Cardiac muscle cell (in vitro differentiated cells and primary cell): Measurements from ENCODE around the gene KLHL5. TPM values are rescaled to one million over a fixed set of nuclear protein-coding genes. Genes with fewer than 3 reads are reported as not detected.

Experiments
- DNase-seq, 2 donors: peaks; one replicate each; pipeline versions ENCODE4 v3.0.0 to v3.0.0-alpha.2; 2010 to 2017; ENCODE audit warnings: low read depth in 1 of 2, low spot score in 1 of 2
- H3K27ac ChIP-seq: fragments of 200-600 bp; sonication (generic); 2 replicates; pipeline ENCODE4 v1.5.1; 2016
- H3K27me3 ChIP-seq: fragments of 200-600 bp; sonication (generic); 2 replicates; pipeline ENCODE4 v1.6.0; 2016; ENCODE audit warnings: control low read depth
- H3K36me3 ChIP-seq: fragments of 200-600 bp; sonication (generic); 2 replicates; pipeline ENCODE4 v1.5.1; 2016; ENCODE audit warnings: control low read depth
- H3K4me1 ChIP-seq: fragments of 200-600 bp; sonication (generic); 2 replicates; pipeline ENCODE4 v1.8.1; 2017; ENCODE audit warnings: low read depth, mild to moderate bottlenecking, mixed run types
- H3K4me3 ChIP-seq: fragments of 200-600 bp; sonication (generic); 2 replicates; pipeline ENCODE4 v1.5.1; 2016; ENCODE audit warnings: mild to moderate bottlenecking
- H3K9me3 ChIP-seq: fragments of 200-600 bp; sonication (generic); 2 replicates; pipeline ENCODE4 v1.5.1; 2017; ENCODE audit warnings: low read depth, mild to moderate bottlenecking, control low read depth
- polyA plus RNA-seq: library from polyadenylated mRNA; unstranded; fragments of >200 nt; fragmentation: Nextera tagmentation; extraction: Ambion mirVana; gene quantifications from 2 replicates; pipeline ENCODE4 v1.2.1, GENCODE V29; 2016
- total RNA-seq: library from RNA; depleted of rRNA; stranded (reverse); fragments of >200 nt; gene quantifications from 2 replicates; pipeline ENCODE4 v1.2.3, GENCODE V29; 2016
- TF ChIP-seq, protein P1 (sequence below): IDR thresholded peaks from 2 replicates; pipeline ENCODE4 v1.5.1; 2012; ENCODE audit warnings: low read depth, mild to moderate bottlenecking, low read length

The KLHL5 gene
- total and polyA plus RNA-seq, 2 experiments from 2014 or later = 20.7 to 27.7 TPM

DNA sequence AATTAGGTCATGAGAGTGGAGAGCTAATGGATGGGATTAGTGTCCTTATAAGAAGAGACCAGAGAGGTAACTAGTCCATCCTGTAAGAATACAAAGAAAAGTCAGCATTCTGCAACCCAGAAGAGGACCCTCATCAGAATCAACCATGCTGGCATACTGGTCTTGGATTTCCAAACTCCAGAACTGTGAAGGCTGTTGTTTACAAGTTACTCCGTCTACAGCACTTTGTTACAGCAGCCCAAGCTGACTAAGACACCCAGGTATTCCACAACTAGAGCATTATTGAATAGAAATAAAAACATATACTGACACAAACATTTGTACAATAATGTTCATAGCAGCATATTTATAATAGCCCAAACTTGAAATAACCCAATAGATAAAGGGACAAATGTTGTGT lies 39.0 kb upstream of the KLHL5 start:
- no peak overlapping the region for H3K27ac ChIP-seq
- TF ChIP-seq, protein P1, sequence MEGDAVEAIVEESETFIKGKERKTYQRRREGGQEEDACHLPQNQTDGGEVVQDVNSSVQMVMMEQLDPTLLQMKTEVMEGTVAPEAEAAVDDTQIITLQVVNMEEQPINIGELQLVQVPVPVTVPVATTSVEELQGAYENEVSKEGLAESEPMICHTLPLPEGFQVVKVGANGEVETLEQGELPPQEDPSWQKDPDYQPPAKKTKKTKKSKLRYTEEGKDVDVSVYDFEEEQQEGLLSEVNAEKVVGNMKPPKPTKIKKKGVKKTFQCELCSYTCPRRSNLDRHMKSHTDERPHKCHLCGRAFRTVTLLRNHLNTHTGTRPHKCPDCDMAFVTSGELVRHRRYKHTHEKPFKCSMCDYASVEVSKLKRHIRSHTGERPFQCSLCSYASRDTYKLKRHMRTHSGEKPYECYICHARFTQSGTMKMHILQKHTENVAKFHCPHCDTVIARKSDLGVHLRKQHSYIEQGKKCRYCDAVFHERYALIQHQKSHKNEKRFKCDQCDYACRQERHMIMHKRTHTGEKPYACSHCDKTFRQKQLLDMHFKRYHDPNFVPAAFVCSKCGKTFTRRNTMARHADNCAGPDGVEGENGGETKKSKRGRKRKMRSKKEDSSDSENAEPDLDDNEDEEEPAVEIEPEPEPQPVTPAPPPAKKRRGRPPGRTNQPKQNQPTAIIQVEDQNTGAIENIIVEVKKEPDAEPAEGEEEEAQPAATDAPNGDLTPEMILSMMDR = no peak
- DNase-seq = no peak
- H3K36me3 ChIP-seq = no peaks in the 10 kb centered on the region
- H3K4me1 ChIP-seq = no peaks in the 10 kb centered on the region
- H3K27me3 ChIP-seq = no peaks in the 10 kb centered on the region
- H3K9me3 ChIP-seq = no peaks in the 10 kb centered on the region
- H3K4me3 ChIP-seq = no peak overlapping the region

DNA sequence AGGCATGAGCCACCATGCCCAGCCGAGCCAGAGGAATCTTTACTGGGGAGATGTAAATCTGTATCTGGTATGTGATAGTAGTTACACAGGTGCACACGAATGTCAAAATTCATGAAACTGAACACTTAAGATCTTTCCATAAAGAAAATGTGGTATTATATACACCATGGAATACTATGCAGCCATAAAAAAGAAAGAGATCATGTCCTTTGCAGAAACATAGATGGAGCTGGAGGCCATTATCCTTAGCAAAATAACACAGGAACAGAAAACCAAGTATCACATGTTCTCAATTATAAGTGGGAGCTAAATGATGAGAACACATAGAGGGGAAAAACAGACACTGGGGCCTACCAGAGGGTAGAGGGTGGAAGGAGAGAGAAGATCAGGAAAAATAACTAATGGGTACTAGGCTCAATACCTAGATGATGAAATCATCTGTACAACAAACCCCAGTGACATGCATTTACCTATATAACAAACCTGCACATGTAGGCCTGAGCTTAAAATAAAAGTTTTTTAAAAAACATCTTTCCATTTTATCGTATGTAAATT lies 37.6 kb upstream of the KLHL5 start:
- DNase-seq = no peak
- Histone ChIP-seq H3K4me3 (no peak overlapping the region), H3K4me1 (no peaks in the 10 kb centered on the region), H3K27ac (no peak overlapping the region), H3K9me3 (no peaks in the 10 kb centered on the region), H3K27me3 (no peaks in the 10 kb centered on the region), H3K36me3 (no peaks in the 10 kb centered on the region)
- TF ChIP-seq, protein P1 = no peak

DNA sequence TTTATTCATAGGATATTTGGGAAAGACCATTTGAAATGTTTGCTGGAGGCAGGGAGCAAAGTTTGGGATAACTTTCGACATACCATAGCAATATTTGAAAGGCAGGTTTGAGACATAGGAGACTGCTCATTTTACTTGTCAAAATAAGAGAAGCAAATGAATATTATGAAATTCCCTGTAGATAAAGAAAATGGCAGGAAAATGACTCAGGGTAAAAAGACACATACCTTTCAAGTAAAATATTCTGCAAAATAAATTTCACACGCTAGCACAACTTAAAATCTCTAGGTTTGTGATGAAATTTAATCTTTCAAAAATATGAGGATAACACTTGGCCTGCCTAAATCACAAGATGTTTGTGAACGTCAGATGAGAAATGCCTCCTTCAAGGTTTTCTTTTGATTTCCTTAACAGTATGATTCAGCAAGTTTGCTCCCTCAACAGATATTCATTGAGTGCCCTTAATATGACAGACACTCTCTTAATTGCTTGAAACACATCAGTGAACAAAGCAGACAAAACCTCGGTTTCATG lies 36.4 kb upstream of the KLHL5 start:
- no peaks in the 10 kb centered on the region for H3K4me1 ChIP-seq
- no peaks in the 10 kb centered on the region for H3K36me3 ChIP-seq
- peak in 1 of 2 donors; percentile 68 for DNase-seq
- no peaks in the 10 kb centered on the region for H3K9me3 ChIP-seq
- TF ChIP-seq, protein P1 = no peak
- H3K27ac ChIP-seq = no peak overlapping the region
- no peaks in the 10 kb centered on the region for H3K27me3 ChIP-seq
- no peak overlapping the region for H3K4me3 ChIP-seq

DNA sequence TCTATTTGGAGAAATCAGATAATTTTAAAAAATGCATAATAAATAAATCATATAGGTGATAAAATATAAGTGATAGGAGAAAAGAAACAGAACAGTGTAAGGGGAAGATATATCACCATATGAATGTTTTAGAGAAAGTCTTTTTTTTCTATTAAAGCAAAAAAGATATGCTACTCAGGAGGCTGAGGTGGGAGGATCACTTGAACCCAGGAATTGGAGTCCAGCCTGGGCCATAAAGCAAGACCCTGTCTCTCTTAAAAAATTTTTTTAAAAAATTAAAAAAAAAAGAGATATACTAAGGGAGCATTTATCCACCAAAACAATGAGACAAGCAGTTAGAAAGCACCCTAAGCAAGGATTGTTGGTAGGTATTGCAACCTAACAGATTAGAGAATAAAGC lies 35.9 kb upstream of the KLHL5 start:
- Histone ChIP-seq H3K27ac (no peak overlapping the region), H3K4me1 (no peaks in the 10 kb centered on the region), H3K36me3 (no peaks in the 10 kb centered on the region), H3K9me3 (no peaks in the 10 kb centered on the region), H3K27me3 (no peaks in the 10 kb centered on the region), H3K4me3 (no peak overlapping the region)
- TF ChIP-seq, protein P1 = no peak
- DNase-seq = no peak

DNA sequence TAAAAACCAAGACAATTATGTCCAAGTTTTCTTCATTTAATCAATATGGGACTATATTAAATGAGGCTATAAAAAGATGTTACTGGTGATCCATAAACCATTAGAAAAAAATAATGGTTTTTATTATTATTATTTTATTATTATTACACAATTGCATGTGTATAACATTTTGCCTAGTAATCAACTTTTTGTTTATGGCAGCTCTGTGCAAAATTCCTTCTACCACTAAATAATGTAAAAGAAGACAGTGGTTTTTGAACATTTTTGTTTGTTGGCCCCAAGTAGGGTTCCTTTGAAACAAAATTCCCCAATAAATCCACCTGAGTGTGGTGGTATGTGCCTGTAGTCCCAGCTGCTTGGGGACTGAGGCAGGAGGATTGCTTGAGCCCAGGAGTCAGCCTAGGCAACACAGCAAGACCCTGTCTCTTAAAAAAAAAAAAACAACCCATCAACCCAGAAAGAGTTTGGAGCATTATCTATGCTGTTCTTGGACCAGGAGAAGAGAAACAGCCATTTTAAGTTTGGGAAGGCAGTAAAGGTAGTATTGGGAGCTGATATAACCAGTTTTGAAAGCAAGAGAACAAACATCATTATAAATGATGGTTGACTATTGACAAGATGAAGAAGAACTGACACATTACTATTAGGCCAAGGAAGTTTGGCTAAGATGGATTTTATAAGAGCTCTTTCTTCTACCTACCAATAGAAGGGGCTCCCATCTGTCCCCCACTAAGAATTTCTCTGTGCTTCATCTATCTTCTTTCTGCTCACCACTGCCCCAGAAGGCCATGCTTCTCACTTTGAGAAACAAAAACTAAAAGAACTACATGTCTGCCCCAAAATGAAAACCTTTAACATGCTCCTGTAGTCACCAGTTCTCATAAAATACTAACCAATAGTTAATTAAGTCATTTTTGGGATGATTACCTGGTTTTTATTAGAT lies 32.0 kb upstream of the KLHL5 start:
- H3K36me3 ChIP-seq = no peaks in the 10 kb centered on the region
- no peak for DNase-seq
- H3K27ac ChIP-seq = no peak overlapping the region
- H3K27me3 ChIP-seq = no peaks in the 10 kb centered on the region
- TF ChIP-seq, protein P1 = no peak
- H3K9me3 ChIP-seq = no peaks in the 10 kb centered on the region
- no peak overlapping the region for H3K4me3 ChIP-seq
- no peaks in the 10 kb centered on the region for H3K4me1 ChIP-seq
